GM20000 (cell line): ENCODE results near the gene POLE.

Experiments
- DNase-seq: peaks from one replicate; pipeline ENCODE4 v3.0.0; 2012; ENCODE audit warnings: low spot score
- TF ChIP-seq, protein P1 (sequence below): IDR thresholded peaks from 2 replicates; pipeline ENCODE4 v1.5.1; 2012; ENCODE audit warnings: mild to moderate bottlenecking, control low read depth; ENCODE audit errors: extremely low read depth, missing control alignments

The POLE gene

DNA sequence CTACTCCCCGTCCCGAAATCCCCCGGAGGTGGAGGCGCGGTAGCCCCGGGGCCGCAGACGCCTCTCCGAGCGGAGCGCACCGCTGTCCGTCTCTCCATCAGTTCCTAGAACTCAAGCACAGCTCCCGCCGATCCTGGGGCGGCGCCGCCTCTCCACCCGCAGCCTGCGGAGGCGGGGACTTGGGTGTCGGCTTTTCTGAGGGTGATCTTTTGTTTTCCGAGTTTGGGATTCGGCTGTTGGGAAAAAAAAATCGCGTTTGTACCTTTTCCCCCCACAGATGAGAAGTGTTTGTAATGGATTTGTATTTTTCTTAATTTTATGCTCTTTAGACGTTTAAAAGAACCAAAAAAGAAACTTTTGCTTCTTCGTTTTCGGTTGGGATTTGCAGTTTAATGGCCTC lies 103.4 kb downstream of the POLE start:
- TF ChIP-seq, protein P1, sequence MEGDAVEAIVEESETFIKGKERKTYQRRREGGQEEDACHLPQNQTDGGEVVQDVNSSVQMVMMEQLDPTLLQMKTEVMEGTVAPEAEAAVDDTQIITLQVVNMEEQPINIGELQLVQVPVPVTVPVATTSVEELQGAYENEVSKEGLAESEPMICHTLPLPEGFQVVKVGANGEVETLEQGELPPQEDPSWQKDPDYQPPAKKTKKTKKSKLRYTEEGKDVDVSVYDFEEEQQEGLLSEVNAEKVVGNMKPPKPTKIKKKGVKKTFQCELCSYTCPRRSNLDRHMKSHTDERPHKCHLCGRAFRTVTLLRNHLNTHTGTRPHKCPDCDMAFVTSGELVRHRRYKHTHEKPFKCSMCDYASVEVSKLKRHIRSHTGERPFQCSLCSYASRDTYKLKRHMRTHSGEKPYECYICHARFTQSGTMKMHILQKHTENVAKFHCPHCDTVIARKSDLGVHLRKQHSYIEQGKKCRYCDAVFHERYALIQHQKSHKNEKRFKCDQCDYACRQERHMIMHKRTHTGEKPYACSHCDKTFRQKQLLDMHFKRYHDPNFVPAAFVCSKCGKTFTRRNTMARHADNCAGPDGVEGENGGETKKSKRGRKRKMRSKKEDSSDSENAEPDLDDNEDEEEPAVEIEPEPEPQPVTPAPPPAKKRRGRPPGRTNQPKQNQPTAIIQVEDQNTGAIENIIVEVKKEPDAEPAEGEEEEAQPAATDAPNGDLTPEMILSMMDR, result no peak
- DNase-seq, result no peak

DNA sequence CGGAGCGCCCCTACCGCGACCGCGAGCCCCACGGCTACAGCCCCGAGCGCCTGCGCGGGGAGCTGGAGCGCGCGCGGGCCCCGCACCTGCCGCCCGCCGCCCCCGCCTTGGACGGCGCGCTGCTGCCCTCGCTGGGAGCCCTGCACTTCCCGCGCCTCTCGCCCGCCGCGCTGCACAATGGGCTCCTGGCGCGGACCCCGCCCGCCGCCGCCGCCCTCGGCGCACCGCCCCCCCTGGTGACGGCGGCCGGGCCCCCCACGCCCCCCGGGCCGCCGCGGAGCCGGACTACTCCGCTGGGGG lies 103.8 kb downstream of the POLE start:
- TF ChIP-seq, protein P1, result no peak
- no peak for DNase-seq

DNA sequence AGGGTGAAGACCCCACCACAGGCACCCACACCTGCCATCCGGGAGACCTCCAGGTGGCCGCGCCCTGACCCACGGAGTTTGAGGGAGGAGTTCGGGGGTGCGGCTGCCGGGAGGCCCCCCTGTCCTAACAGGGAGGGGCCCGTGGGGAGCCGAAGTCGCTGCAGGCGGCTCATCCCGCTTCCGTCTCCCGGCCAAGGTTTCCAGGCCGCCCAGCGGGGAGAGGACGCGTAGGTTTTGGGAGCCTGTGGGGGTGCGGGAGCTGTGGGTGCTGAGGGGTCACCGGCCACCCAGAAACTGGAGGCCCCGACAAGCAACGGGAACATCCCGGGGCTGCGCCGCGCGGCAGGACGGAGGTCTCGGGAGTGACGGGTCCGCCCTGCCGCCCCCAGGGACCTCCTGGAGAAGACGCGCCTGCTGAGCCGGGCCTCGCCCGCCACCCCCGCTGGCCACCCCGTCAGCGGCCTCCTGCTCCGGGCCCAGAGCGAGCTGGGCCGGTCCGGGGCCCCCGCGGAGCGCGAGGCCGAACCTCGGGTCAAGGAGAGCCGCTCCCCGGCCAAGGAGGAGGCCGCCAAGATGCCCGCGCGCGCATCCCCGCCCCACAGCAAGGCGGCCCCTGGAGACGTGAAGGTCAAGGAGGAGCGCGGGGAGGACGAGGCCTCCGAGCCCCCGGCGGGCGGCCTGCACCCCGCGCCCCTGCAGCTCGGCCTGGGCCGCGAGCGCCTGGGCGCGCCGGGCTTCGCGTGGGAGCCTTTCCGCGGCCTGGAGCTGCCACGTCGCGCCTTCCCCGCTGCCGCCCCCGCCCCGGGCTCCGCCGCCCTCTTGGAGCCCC lies 104.3 kb downstream of the POLE start:
- TF ChIP-seq, protein P1, result no peak
- no peak for DNase-seq

DNA sequence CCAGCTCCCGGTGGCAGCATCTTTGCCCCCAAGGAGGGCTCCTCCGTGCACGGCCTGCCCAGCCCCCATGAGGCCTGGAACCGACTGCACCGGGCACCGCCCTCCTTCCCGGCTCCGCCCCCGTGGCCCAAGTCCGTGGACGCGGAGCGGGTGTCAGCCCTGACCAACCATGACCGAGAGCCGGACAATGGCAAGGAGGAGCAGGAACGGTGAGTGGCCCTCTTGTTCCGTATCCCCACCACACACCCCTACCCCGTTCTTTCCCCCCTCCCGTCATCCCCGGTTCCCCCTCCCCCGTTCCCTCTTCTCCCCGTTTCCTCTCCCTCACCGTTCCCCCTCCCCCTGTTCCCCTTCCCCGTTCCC lies 105.1 kb downstream of the POLE start:
- TF ChIP-seq, protein P1, result no peak
- no peak for DNase-seq

DNA sequence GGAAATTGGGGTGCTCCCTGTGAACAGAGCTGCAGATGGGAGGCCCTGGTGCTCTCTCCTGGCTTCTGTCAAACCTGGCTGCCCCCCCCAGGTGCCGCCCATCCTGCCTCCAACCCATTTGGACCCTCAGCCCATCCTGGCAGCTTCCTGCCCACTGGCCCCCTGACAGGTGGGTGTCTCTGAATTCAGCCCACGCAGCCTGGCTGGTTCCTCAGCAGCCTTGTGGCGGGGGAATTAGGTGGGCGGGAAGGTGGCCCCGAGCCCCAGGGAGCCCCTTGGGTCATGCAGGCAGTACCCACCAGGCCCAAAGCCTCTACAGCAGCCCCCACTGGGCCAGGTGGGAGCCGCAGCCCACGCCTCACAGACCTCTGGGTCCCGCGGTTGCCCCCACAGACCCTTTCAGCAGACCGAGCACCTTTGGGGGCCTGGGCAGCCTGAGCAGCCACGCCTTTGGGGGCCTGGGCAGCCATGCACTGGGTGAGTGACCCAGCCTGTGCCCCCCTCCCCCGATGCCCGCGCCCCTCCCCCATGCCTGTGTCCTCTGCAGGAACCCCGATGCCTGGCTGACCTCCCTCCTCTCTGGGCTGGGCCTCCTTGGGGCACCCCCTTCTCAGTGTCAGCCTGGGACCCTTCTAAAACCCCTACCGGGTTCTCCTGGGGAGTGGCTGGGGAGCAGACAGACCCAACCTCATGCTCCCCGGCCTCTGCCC lies 105.6 kb downstream of the POLE start:
- TF ChIP-seq, protein P1, result no peak
- DNase-seq, result no peak

DNA sequence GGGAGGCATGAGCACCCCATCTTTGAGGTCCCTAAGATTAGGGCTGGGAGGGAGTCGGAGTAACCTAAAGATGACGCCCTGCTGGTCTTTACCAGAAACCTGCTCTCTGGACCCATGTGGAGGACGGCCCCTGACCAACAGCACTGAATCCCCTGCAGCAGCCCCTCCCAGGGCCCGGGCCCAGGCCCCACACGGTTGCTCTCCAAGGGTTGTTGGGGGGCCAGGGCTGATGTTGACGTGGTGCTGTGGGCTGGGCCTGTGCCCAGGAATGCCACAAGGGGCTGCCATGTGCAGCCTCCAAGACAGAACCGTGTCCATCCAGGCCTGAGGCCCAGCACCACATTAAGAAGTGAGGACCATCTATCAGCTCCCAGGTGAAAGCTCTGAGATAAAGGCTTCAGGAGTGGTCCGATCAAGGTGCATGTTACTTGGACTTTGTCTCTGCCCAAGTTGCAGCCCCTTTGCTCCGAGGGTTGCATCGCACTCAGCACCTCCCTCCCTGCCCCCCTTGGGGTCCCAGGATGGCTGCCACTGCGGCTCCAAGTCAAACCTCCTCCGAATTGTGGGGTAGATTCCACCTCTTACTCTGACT lies 106.3 kb downstream of the POLE start:
- TF ChIP-seq, protein P1, result no peak
- no peak for DNase-seq

DNA sequence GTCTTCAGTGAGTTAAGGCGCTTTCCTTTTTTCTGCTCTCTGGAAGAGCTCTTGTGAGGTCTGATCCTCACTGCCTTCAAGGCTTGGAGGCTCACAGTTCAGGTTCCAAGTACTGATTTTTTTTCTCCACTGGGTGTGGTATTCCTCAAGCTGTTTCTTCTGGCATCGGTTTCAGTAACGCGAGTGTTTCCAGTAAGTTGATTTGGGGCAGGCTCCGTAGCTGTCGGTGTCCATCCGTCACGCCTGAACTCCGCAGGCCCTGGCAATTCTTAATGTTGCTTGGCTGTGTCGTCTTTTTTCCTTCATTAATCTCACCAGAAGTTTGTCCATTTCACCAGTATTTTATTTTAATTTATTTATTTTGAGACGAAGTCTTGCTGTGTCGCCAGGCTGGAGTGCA lies 107.4 kb downstream of the POLE start:
- TF ChIP-seq, protein P1, result no peak
- no peak for DNase-seq
